ENCODE measurements around the gene CUTA.
"Not testable (repeated sequence)": the region's sequence is repeated elsewhere in the genome, so short reads cannot be mapped to it uniquely, and the experiment has no call there.

Gene CUTA

GRCh38 chr6:33399881-33400280 lies 18.0 kb downstream of the CUTA start:
- not testable (repeated sequence) for DNase-seq

DNA sequence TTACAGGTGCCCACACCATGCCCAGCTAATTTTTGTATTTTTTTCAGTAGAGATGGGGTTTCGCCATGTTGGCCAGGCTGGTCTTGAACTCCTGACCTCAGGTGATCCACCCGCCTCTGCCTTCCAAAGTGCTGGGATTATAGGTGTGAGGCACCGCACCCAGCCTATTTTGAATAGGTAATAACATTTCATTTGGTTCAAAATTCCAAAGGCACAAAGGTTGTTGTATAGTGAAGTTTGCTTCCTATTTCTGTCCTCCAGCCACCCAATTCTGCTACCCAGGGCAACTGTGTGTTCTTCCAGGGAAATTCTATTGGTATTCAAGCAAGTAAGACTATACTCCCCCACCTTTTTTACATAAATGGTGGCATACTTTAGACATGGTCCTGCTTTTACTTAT lies 19.3 kb downstream of the CUTA start:
- not testable (repeated sequence) for DNase-seq

- DNase-seq, result no peak
These were observed 20.4 kb downstream of the CUTA start for GRCh38 chr6:33397541-33397940.

DNA sequence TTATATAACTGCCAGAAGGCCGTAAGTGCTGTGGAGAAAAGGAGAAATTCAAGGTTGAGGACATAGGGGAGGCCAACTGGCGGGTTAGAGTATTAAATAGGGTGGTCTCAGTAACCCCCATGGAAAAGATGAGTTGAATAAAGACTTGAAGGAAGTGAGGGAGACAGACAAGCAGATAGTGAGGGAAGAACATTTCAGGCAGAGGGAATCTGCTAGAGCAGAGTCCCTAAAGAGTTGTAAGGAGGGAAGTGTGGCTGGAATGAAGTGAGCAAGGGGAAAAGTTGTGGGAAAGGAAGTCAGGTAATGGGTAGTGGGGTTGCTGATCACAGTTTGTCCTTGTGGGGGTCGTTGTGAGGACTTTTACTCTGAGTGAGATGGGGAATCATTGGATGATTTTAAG lies 24.9 kb downstream of the CUTA start:
- no peak for DNase-seq

DNA sequence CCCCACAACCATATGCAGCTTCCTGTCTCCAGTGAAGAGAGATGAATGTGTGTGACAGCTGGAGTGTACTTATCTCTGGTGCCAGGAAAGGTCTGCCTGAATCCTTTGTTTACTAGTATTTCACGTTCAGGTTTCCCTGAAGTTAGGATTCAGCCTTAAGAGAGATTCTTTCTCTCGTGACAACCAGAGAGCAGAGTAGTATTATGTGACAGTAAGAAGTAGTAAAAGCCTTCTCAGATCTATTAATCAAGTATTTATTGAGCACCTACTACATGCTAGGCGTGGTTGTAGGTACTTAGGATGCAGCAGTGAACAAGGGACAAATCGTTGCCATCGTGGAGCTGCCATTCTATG lies 25.3 kb downstream of the CUTA start:
- DNase-seq, result no peak

GRCh38 chr6:33391922-33392594 lies 25.8 kb downstream of the CUTA start:
- no peak for DNase-seq

- DNase-seq, result peak; percentile 98
These were observed 26.5 kb downstream of the CUTA start, which contains the start of gene KIFC1 for GRCh38 chr6:33391278-33391921. Gene KIFC1 (plus strand): TSS chr6:33391823. CDS start chr6:33391986, 163 bp downstream.

- DNase-seq, result no peak
These were observed 27.1 kb downstream of the CUTA start for GRCh38 chr6:33390767-33391277.

GRCh38 chr6:33390173-33390572 lies 27.7 kb downstream of the CUTA start:
- DNase-seq, result no peak

DNA sequence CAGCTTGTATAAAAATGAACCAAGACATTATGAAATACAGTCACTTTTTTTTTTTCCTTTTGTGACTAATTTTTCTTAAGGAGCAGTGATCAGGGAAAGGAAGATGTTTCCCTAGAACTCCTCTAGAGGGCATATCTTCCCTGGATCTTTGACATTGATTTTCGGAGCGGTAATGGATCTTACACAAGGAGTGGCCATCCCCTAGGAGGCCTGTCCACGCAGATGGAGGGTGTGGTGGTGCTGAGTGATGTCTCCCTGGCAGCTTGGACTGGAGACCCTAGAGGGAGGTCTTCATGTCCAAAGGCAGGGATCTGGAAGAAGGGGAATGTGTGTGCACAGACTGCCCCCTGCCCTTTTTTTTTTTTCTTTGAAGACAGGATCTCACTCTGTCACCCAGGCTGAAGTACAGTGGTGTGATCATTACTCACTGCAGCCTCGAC lies 33.3 kb downstream of the CUTA start:
- DNase-seq, result no peak

DNA sequence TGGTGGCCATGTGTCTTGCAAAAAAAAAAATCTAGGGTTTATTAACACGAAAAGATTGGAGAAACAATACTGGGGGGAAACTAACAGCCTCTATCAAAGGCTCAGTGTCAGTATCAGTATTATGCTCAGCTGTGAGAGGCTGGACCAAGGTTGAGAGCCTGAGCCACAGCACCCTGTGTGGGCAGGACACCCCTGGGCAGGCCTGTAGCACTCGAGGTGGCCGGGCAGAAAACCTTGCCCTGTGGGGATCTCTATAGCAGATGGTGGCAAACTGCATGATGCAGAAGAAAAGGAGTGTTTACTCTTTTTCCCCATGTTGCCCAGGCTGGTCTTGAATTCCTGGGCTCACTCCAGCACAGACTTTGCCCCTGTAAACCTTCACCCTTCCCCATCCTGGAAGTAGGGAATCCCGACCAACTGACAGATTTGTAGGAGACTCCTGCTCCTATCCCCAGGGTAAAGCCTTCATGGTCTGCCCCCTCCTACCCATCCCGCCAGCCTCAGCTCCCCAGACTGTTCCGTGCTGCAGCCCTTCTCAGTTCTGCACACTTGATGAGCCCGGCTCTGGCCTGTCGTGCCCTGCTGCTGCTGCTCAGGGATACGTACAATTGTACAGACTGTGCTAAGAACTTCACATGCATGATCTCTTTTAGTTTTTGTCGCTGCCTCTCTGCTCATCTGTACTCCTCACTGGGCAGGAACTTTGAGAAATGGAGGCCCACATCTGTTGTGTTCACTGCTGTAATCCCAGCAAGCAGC lies 34.3 kb downstream of the CUTA start:
- DNase-seq, result no peak

DNA sequence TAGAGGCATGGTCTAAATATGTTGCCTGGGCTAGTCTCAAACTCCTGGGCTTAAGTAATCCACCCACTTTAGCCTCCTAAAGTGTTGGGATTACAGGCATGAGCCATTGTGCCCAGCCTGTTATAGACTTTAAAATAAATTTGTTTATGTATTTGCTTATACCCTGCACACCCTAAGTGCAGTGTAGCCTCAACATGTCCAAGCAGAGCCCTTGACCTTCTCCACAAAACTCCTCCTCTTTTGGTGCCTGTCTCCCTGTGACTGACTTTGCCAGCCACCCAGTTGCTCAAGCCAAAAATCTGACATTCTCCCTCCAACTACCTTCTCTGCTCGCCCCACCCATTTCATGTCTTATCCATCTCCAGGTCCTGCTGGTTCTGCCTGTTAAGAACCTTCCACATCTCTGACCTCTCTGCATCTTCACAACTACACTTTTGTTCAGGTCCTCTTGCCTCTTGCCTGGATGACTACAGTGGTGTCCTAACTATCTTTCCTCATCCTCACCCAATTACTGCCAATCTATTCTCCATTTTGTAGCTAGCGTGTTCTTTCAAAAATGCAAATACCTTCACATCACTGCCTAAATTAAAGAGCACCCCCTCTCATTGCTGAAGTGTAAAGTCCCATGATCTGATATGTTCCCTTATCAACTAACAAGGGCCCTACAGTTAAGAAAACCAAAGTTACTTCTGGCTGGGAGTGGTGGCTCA lies 37.5 kb downstream of the CUTA start:
- DNase-seq, result no peak

GRCh38 chr6:33379184-33379583 lies 38.7 kb downstream of the CUTA start:
- not testable (repeated sequence) for DNase-seq

DNA sequence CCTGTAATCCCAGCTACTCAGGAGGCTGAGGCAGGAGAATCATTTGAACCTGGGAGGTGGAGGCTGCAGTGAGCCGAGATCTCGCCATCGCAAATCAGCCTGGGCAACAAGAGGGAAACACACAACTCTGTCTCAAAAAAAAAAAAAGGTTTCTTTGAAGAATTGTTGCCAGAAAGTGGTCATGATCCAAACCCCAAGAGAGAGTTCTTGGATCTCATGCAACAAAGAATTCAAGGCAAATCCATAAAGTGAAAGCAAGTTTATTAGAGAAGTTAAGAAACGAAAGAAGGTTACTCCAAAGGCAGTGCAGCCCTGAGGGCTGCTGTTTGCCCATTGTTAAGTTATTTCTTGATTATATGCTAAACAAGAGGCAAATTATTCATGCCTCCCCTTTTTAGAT lies 40.7 kb downstream of the CUTA start:
- no peak for DNase-seq

- DNase-seq, result no peak
These were observed 42.7 kb downstream of the CUTA start for GRCh38 chr6:33375143-33375671.

GRCh38 chr6:33373960-33374910 lies 43.7 kb downstream of the CUTA start:
- no peak for DNase-seq

- DNase-seq, result no peak
These were observed 45.3 kb downstream of the CUTA start for GRCh38 chr6:33372526-33373123.

DNA sequence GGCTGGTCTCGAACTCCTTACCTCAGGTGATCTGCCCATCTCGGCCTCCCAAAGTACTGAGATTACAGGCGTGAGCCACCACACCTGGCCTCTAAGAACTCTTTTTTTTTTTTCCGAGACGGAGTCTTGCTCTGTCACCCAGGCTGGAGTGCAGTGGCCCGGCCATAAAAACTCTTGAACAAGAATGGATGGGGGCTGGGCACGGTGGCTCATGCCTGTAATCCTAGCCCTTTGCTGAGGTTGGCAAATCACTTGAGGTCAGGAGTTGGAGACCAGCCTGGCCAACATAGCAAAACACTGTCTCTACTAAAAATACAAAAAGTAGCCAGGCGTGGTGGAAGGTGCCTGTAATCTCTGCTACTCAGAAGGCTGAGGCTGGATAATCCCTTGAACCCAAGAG lies 46.0 kb downstream of the CUTA start:
- DNase-seq, result not testable (repeated sequence)

DNA sequence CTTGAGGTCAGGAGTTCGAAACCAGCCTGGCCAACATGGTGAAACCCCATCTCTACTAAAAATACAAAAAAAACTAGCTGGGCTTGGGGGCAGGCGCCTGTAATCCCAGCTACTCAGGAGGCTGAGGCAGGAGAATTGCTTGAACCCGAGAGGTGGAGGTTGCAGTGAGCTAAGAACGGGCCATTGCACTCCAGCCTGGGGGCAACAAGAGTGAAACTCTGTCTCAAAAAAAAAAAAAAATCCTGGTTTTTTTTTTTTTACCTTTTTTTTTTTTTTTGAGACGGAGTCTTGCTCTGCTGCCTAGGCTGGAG lies 50.2 kb downstream of the CUTA start:
- not testable (repeated sequence) for DNase-seq

DNA sequence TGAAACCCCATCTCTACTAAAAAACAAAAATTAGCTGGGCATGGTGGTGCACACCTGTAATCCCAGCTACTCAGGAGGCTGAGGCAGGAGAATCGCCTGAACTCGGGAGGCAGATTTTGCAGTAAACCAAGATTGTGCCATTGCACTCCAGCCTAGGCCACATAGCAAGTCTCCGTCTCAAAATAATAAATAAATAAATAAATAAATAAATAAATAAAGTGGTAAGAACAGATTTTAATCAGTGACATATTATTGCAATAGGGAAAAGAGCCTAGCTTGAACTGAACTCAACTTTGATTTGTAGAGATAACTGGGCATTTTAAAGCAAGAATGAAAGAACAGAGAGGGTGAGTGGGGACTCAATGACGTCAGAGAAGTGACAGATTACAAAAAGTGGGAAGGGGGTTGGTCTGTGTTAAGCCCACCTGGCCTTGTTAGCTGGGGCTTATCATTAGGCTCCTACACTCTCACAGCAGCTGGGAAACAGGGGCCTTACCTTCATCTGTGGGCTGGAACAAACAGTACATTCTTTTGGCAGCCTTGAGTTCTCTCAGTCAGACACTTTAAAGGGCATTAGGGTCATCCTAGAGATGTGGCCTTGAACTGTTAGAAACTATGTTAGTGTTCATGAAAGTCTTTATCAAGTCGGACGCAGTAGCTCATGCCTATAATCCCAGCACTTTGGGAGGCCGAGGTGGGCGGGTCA lies 50.7 kb downstream of the CUTA start:
- DNase-seq, result no peak

Data from activated effector memory CD4-positive, alpha-beta T cell treated with Interleukin-2 at 50 U/mL for 16 hours (primary cell).